GM23338 (cell line): Measurements from ENCODE around the gene WFS1. TPM values are rescaled to one million over a fixed set of nuclear protein-coding genes. Genes with fewer than 3 reads are reported as not detected.

Experiments
- polyA plus RNA-seq: library from polyadenylated mRNA; unstranded; fragments of >200 nt; fragmentation: Nextera tagmentation; extraction: Ambion mirVana; gene quantifications from 2 replicates; pipeline ENCODE4 v1.2.1, GENCODE V29; 2016
- total RNA-seq: library from RNA; depleted of rRNA; stranded (reverse); fragments of >200 nt; shearing (Covaris generic); gene quantifications from 2 replicates; pipeline ENCODE4 v1.2.3, GENCODE V29; 2014; rRNA removed

Gene WFS1
- total and polyA plus RNA-seq, 2 experiments from 2014 or later = 24.7 to 45.4 TPM

Other genes with a start within 250 kb of the WFS1 start
- 5.1 and 5.9 TPM in 2 replicates for gene JAKMIP1, start 69.3 kb upstream of the WFS1 start, total RNA-seq
- 4.6 and 5.5 TPM in 2 replicates for gene JAKMIP1, start 69.3 kb upstream of the WFS1 start, polyA plus RNA-seq
- 7.6 and 9.2 TPM in 2 replicates for gene PPP2R2C, start 202.8 kb downstream of the WFS1 start, total RNA-seq
- gene PPP2R2C, start 202.8 kb downstream of the WFS1 start, polyA plus RNA-seq = 0.77 and 1.3 TPM in 2 replicates